Measurements from ENCODE around the gene KCNQ1OT1. TPM values are rescaled to one million over a fixed set of nuclear protein-coding genes. Genes with fewer than 3 reads are reported as not detected.
A peak's percentile ranks its signal among the peaks of the same experiment; 100 is the strongest.

KCNQ1OT1 gene
- total and polyA plus RNA-seq, 2 experiments from 2014 or later, result 3.1 to 7.9 TPM

DNA sequence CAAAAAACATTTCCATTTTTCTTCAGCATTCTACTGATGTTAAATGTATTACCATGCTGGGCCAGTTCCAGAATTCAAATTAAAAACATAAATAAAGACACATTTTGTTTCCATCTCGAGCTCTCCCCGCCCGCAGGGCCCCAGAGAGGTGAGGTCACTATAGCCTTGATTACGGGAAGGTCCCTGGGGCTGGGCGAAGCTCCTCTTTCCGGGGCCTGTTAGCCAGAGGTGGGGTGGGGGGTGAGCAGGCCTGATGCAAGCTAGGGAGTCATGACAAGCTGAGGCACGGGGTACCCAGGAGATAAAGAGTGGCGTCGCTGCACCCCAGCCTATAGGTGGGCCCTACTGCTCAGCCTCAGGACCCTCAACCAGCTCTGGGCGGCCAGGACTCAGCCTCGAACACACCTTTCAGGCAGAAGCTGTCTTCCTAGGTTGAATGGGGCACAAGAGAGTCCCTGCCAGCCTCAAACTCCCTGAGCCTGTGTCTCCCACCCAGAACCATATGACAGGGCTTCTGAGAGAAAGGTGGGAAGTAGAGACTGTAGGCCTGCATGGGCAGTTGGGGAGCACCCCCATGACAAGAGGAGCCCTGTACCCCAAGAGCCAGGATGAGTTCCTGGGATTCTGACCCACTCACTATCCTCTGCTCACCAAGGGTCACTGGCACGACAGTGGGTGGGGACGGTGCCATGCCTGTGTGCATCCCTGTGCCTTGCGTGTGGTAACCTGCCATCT is 34.8 kb downstream of the KCNQ1OT1 start:
- H3K27me3 ChIP-seq, result no peaks in the 10 kb centered on the region
- peaks cover 7% of the 10 kb centered on the region for H4K20me1 ChIP-seq (ENCODE audit: insufficient read depth, poor library complexity, severe bottlenecking)
- peaks cover 33% of the 10 kb centered on the region for H3K79me2 ChIP-seq
- H3K4me1 ChIP-seq (ENCODE audit: insufficient read depth), result peaks cover 19% of the 10 kb centered on the region
- no peak overlapping the region for H3K4me2 ChIP-seq
- no peak for DNase-seq (ENCODE audit: low spot score)
- TF ChIP-seq EZH2 (IDR thresholded peaks at IDR 0.05; ENCODE audit: borderline replicate concordance) (no peak), EZH2phosphoT487 (IDR thresholded peaks at IDR 0.05; ENCODE audit: low read depth, severe bottlenecking, unreplicated experiment) (no peak)
- TF ChIP-seq, protein P1, sequence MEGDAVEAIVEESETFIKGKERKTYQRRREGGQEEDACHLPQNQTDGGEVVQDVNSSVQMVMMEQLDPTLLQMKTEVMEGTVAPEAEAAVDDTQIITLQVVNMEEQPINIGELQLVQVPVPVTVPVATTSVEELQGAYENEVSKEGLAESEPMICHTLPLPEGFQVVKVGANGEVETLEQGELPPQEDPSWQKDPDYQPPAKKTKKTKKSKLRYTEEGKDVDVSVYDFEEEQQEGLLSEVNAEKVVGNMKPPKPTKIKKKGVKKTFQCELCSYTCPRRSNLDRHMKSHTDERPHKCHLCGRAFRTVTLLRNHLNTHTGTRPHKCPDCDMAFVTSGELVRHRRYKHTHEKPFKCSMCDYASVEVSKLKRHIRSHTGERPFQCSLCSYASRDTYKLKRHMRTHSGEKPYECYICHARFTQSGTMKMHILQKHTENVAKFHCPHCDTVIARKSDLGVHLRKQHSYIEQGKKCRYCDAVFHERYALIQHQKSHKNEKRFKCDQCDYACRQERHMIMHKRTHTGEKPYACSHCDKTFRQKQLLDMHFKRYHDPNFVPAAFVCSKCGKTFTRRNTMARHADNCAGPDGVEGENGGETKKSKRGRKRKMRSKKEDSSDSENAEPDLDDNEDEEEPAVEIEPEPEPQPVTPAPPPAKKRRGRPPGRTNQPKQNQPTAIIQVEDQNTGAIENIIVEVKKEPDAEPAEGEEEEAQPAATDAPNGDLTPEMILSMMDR (IDR thresholded peaks at IDR 0.05; ENCODE audit: poor library complexity), result no peak
- H3K9me2 ChIP-seq (replicated peaks; ENCODE audit: insufficient read depth), result no peaks in the 10 kb centered on the region
- H3K27ac ChIP-seq, result peak overlapping the region; percentile 37
- peaks cover 11% of the 10 kb centered on the region for H3K9me3 ChIP-seq (ENCODE audit: low read depth)
- no peaks in the 10 kb centered on the region for H3K36me3 ChIP-seq (replicated peaks; ENCODE audit: insufficient read depth, low read depth)
- WGBS (ENCODE audit: low lambda C conversion rate, missing lambda C conversion rate), result 86% methylated on average over 14 of the region's 14 CpGs
- no peak overlapping the region for H2AFZ ChIP-seq
- no peak overlapping the region for H3K4me3 ChIP-seq

DNA sequence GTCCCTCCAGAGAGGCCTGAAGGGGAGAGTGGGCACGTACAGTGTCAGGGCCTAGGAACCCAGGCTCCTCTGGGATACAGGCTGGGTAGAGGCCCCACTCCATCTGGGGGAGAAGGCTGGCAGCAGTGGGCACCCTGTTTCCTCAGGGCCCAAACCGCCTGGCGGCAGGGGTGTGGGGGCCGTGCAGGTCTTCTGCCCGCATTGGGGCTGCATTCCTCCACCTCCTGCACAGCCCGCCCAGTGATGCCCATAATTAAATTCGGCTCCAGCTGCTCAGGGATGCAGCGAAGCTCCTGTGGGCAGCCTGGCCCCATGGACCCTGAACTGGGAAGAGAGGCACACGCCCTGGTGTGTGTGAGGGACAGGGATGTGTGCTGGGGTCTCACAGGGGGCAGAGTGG is 35.4 kb downstream of the KCNQ1OT1 start:
- peaks cover 19% of the 10 kb centered on the region for H3K4me1 ChIP-seq (ENCODE audit: insufficient read depth)
- no peak overlapping the region for H2AFZ ChIP-seq
- DNase-seq (ENCODE audit: low spot score), result no peak
- peaks cover 17% of the 10 kb centered on the region for H3K9me3 ChIP-seq (ENCODE audit: low read depth)
- no peak overlapping the region for H3K4me2 ChIP-seq
- H4K20me1 ChIP-seq (ENCODE audit: insufficient read depth, poor library complexity, severe bottlenecking), result peaks cover 7% of the 10 kb centered on the region
- no peak overlapping the region for H3K27ac ChIP-seq
- peaks cover 27% of the 10 kb centered on the region for H3K79me2 ChIP-seq
- TF ChIP-seq, protein P1 (IDR thresholded peaks at IDR 0.05; ENCODE audit: poor library complexity), result no peak
- TF ChIP-seq EZH2 (IDR thresholded peaks at IDR 0.05; ENCODE audit: borderline replicate concordance) (no peak), EZH2phosphoT487 (IDR thresholded peaks at IDR 0.05; ENCODE audit: low read depth, severe bottlenecking, unreplicated experiment) (no peak)
- WGBS (ENCODE audit: low lambda C conversion rate, missing lambda C conversion rate), result 94% methylated on average over 9 of the region's 9 CpGs
- H3K36me3 ChIP-seq (replicated peaks; ENCODE audit: insufficient read depth, low read depth), result no peaks in the 10 kb centered on the region
- no peak overlapping the region for H3K4me3 ChIP-seq
- no peaks in the 10 kb centered on the region for H3K27me3 ChIP-seq
- no peaks in the 10 kb centered on the region for H3K9me2 ChIP-seq (replicated peaks; ENCODE audit: insufficient read depth)

DNA sequence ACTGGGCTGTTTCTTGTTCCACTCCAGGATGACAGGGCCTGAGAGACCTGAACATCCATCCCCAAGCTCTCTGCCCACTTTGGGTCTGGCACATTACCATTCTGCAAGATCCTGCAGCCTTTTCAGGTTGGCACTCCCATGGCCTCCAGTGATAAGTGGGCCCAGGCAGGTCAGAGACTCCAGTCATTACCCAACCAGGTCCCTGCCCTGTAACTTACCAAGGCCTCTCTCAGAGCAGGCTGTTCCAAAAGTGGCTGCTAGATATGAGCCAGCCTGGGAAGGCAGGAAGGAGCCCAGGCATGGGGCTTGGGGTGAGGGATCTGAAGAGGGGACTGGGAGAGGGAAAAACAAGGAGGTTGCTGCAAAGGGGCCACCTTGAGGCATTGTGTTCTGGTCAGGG is 35.9 kb downstream of the KCNQ1OT1 start:
- Histone ChIP-seq H3K4me1 (ENCODE audit: insufficient read depth) (peaks cover 19% of the 10 kb centered on the region), H3K27me3 (no peaks in the 10 kb centered on the region), H2AFZ (no peak overlapping the region), H3K9me3 (ENCODE audit: low read depth) (peaks cover 21% of the 10 kb centered on the region), H3K27ac (no peak overlapping the region), H4K20me1 (ENCODE audit: insufficient read depth, poor library complexity, severe bottlenecking) (peaks cover 7% of the 10 kb centered on the region), H3K4me2 (no peak overlapping the region), H3K79me2 (peaks cover 22% of the 10 kb centered on the region), H3K9me2 (replicated peaks; ENCODE audit: insufficient read depth) (no peaks in the 10 kb centered on the region), H3K4me3 (no peak overlapping the region), H3K36me3 (replicated peaks; ENCODE audit: insufficient read depth, low read depth) (no peaks in the 10 kb centered on the region)
- TF ChIP-seq EZH2 (IDR thresholded peaks at IDR 0.05; ENCODE audit: borderline replicate concordance), result no peak
- TF ChIP-seq EZH2phosphoT487 (IDR thresholded peaks at IDR 0.05; ENCODE audit: low read depth, severe bottlenecking, unreplicated experiment), result no peak
- TF ChIP-seq, protein P1 (IDR thresholded peaks at IDR 0.05; ENCODE audit: poor library complexity), result no peak
- no peak for DNase-seq (ENCODE audit: low spot score)

Measured in hepatocyte (in vitro differentiated cells).